Nasal cavity respiratory epithelium epithelial cell of viscerocranial mucosa (primary cell): ENCODE measurements around the gene SYNCRIP. TPM values are rescaled to one million over a fixed set of nuclear protein-coding genes. Genes with fewer than 3 reads are reported as not detected.

Experiments used
- total RNA-seq: library from RNA; depleted of rRNA; stranded (reverse); fragments of >200 nt; gene quantifications from 2 replicates; pipeline ENCODE4 v1.2.3, GENCODE V29; 2014

Gene SYNCRIP
- total RNA-seq: 67.0 and 107 TPM in 2 replicates

GRCh38 chr6:85642774-85643536 lies at the start of gene SYNCRIP:
Gene SYNCRIP, minus strand, starts transcription at chr6:85642886. Its CDS starts 1,447 bp downstream, at chr6:85641439.

GRCh38 chr6:85593438-85594196 lies 49.1 kb downstream of the SYNCRIP start, which contains the start of gene SNX14:
Gene SNX14, minus strand, starts transcription at chr6:85593858. Its CDS starts 140 bp downstream, at chr6:85593718.

Other genes starting within 250 kb of the SYNCRIP start
- 23.8 and 74.5 TPM in 2 replicates for gene NT5E, start 192.8 kb downstream of the SYNCRIP start, total RNA-seq
- 98.1 and 99.1 TPM in 2 replicates for gene SNX14, start 49.0 kb downstream of the SYNCRIP start, total RNA-seq